Large intestine (tissue), 3 donors: ENCODE data around the gene RASGRF2. TPM values are rescaled to one million over a fixed set of nuclear protein-coding genes. Genes with fewer than 3 reads are reported as not detected.

Experiments used
- DNase-seq, 2 donors: peaks; one replicate each; pipeline versions ENCODE4 v3.0.0 to v3.0.0-alpha.2; 2013
- H3K27ac ChIP-seq: one replicate; pipeline ENCODE4 v1.5.1; 2013; ENCODE audit warnings: low read length
- H3K27me3 ChIP-seq: 2 replicates; pipeline ENCODE4 v1.6.1; 2013; ENCODE audit warnings: low read length; ENCODE audit not compliant: control insufficient read depth, insufficient read depth
- H3K36me3 ChIP-seq: 2 replicates; pipeline ENCODE4 v1.6.1; 2013; ENCODE audit warnings: low read length; ENCODE audit not compliant: control insufficient read depth, insufficient read depth
- H3K4me1 ChIP-seq: one replicate; pipeline ENCODE4 v1.6.1; 2013; ENCODE audit warnings: low read length; ENCODE audit not compliant: control insufficient read depth, insufficient read depth
- H3K4me3 ChIP-seq: one replicate; pipeline ENCODE4 v1.5.1; 2013; ENCODE audit warnings: low read length
- H3K9me3 ChIP-seq: one replicate; pipeline ENCODE4 v1.6.1; 2013; ENCODE audit warnings: mild to moderate bottlenecking, low read depth, low read length, moderate library complexity; ENCODE audit not compliant: control insufficient read depth
- WGBS: methylation state at CpG from one replicate; pipeline ENCODE4 v1.1.5; 2013; ENCODE audit warnings: low lambda C conversion rate; ENCODE audit not compliant: insufficient coverage; 5-methylcytosine and 5-hydroxymethylcytosine counted together
- polyA plus RNA-seq: library from polyadenylated mRNA; unstranded; fragments of 120-200 nt; gene quantifications from one replicate; pipeline ENCODE4 v1.2.1, GENCODE V29; 2013

RASGRF2 gene
- polyA plus RNA-seq, 1 donor = 3.1 TPM

DNA sequence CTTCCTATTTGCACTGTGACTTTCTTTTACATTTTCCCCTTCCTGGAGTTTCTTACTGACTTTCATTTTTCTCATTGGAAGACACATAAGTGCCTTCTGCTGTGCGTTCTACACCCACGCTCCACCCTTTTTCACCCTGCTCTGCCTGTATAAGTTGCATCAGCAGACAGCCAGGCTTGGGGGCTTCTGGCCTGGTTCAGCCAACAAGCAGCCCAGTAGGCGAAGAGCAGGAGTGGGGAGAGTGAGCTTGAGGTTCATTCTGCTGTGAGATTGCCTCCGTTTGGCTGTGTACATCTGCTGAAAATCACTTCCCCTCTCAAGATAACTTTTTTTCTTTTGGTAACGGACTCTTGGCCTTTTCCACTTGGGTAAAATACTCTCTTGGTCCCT lies 38.4 kb downstream of the RASGRF2 start:
- no peak for DNase-seq
- Histone ChIP-seq H3K27ac (no peak overlapping the region), H3K4me1 (no peaks in the 10 kb centered on the region), H3K36me3 (no peaks in the 10 kb centered on the region), H3K27me3 (no peaks in the 10 kb centered on the region), H3K4me3 (no peak overlapping the region), H3K9me3 (no peaks in the 10 kb centered on the region)
- WGBS = 90% methylated on average over 2 of the region's 5 CpGs

GRCh38 chr5:81003811-81004386 lies 43.7 kb downstream of the RASGRF2 start:
- no peak for DNase-seq
- H3K9me3 ChIP-seq = no peaks in the 10 kb centered on the region
- H3K27ac ChIP-seq = no peak overlapping the region
- no peak overlapping the region for H3K4me3 ChIP-seq
- no CpG with 5 or more reads among the region's 4 CpGs for WGBS
- no peaks in the 10 kb centered on the region for H3K4me1 ChIP-seq
- H3K27me3 ChIP-seq = no peaks in the 10 kb centered on the region
- H3K36me3 ChIP-seq = no peaks in the 10 kb centered on the region

GRCh38 chr5:81005708-81006107 lies 45.5 kb downstream of the RASGRF2 start:
- 72% methylated on average over 2 of the region's 4 CpGs for WGBS
- Histone ChIP-seq H3K27ac (no peak overlapping the region), H3K27me3 (no peaks in the 10 kb centered on the region), H3K4me3 (no peak overlapping the region), H3K4me1 (no peaks in the 10 kb centered on the region), H3K9me3 (no peaks in the 10 kb centered on the region), H3K36me3 (no peaks in the 10 kb centered on the region)
- no peak for DNase-seq

GRCh38 chr5:81006231-81006630 lies 46.1 kb downstream of the RASGRF2 start:
- H3K4me1 ChIP-seq = no peaks in the 10 kb centered on the region
- no peak overlapping the region for H3K4me3 ChIP-seq
- no peaks in the 10 kb centered on the region for H3K27me3 ChIP-seq
- no peak for DNase-seq
- no peaks in the 10 kb centered on the region for H3K9me3 ChIP-seq
- H3K27ac ChIP-seq = no peak overlapping the region
- no peaks in the 10 kb centered on the region for H3K36me3 ChIP-seq

- H3K4me3 ChIP-seq = no peak overlapping the region
- H3K27ac ChIP-seq = no peak overlapping the region
- no CpG with 5 or more reads among the region's 8 CpGs for WGBS
- H3K27me3 ChIP-seq = no peaks in the 10 kb centered on the region
- no peak for DNase-seq
- no peaks in the 10 kb centered on the region for H3K9me3 ChIP-seq
- H3K36me3 ChIP-seq = no peaks in the 10 kb centered on the region
- no peaks in the 10 kb centered on the region for H3K4me1 ChIP-seq
These were observed 46.9 kb downstream of the RASGRF2 start for GRCh38 chr5:81006947-81007636.

- no peak for DNase-seq
- no CpG with 5 or more reads among the region's 5 CpGs for whole genome bisulfite sequencing
- Histone ChIP-seq H3K27ac (no peak overlapping the region), H3K4me1 (no peaks in the 10 kb centered on the region), H3K27me3 (no peaks in the 10 kb centered on the region), H3K36me3 (no peaks in the 10 kb centered on the region), H3K4me3 (no peak overlapping the region), H3K9me3 (no peaks in the 10 kb centered on the region)
These were observed 47.5 kb downstream of the RASGRF2 start for GRCh38 chr5:81007637-81008027.

- no peaks in the 10 kb centered on the region for H3K4me1 ChIP-seq
- WGBS = 90% methylated on average over 2 of the region's 5 CpGs
- DNase-seq = no peak
- H3K36me3 ChIP-seq = no peaks in the 10 kb centered on the region
- no peaks in the 10 kb centered on the region for H3K9me3 ChIP-seq
- no peak overlapping the region for H3K27ac ChIP-seq
- H3K4me3 ChIP-seq = no peak overlapping the region
- H3K27me3 ChIP-seq = no peaks in the 10 kb centered on the region
These were observed 50.4 kb downstream of the RASGRF2 start for GRCh38 chr5:81010336-81011169.

DNA sequence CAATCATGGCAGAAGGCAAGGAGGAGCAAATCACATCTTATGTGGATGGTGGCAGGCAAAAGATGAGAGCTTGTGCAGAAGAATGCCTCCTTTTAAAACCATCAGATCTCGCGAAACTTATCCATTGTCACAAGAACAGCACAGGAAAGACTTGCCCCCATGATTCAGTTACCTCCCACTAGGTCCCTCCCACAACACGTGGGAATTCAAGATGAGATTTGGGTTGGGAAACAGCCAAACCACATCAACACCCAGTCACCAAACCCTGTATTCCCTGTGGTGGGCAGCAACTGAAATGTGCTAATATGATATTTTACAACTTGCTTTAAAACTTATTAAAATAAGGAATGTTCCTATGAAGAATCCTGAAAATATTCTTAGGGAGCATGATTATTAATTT lies 54.2 kb downstream of the RASGRF2 start:
- Histone ChIP-seq H3K4me1 (no peaks in the 10 kb centered on the region), H3K36me3 (no peaks in the 10 kb centered on the region), H3K27me3 (no peaks in the 10 kb centered on the region), H3K9me3 (no peaks in the 10 kb centered on the region), H3K4me3 (no peak overlapping the region), H3K27ac (no peak overlapping the region)
- WGBS = no CpG with 5 or more reads among the region's 3 CpGs
- no peak for DNase-seq

DNA sequence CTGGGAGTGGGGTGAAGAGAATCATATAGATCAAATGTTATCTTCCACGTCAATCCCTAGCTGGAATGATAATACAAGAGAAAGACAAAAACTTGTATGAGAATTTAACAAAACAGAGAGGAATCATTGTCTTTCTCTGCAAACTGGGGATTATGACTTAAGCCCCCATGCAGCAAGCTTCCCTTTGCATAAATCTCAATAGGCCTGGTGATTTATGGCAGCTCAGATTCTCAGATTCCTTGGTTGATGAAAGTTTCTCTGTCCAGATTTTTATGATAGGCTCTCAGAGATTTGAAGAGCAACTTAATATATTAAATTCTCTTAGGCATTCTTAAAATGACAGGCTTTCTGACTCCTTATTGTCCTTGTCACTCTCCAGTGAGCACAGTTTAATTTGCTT lies 56.0 kb downstream of the RASGRF2 start:
- Histone ChIP-seq H3K4me3 (no peak overlapping the region), H3K36me3 (no peaks in the 10 kb centered on the region), H3K27me3 (no peaks in the 10 kb centered on the region), H3K4me1 (no peaks in the 10 kb centered on the region), H3K9me3 (no peaks in the 10 kb centered on the region), H3K27ac (no peak overlapping the region)
- no peak for DNase-seq
- WGBS = 0% methylated on average over 1 of the region's 1 CpG

GRCh38 chr5:81017320-81017719 lies 57.2 kb downstream of the RASGRF2 start:
- Histone ChIP-seq H3K9me3 (no peaks in the 10 kb centered on the region), H3K27ac (no peak overlapping the region), H3K36me3 (no peaks in the 10 kb centered on the region), H3K4me1 (no peaks in the 10 kb centered on the region), H3K27me3 (no peaks in the 10 kb centered on the region), H3K4me3 (no peak overlapping the region)
- 100% methylated on average over 2 of the region's 2 CpGs for WGBS
- no peak for DNase-seq
